Measurements from ENCODE around the gene CNPY1.
"Not testable (repeated sequence)": the region's sequence is repeated elsewhere in the genome, so short reads cannot be mapped to it uniquely, and the experiment has no call there.

CNPY1 gene

DNA sequence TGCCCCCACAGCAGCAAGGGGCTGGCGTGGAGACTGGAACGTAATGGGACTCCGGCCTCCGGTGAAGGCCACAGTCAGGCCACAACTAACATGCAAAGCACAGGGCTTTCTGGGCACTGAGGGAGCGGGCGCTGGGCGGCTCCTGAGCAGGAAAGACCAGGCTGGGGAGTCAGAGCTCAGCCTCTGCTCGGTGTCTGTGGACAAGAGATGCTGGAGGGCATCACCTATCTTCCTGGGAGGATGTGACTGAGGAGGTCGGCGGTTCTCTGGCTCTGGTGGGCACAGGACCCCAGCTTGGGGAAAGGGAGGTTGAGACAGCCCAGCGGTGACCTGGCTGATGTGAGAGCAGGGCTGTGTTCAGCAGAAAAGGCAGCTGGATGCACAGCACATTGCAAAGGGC is 11.7 kb downstream of the CNPY1 start:
- no peak for DNase-seq (ENCODE audit: extremely low read depth in 1 of 2, low read depth in 1 of 2)

DNA sequence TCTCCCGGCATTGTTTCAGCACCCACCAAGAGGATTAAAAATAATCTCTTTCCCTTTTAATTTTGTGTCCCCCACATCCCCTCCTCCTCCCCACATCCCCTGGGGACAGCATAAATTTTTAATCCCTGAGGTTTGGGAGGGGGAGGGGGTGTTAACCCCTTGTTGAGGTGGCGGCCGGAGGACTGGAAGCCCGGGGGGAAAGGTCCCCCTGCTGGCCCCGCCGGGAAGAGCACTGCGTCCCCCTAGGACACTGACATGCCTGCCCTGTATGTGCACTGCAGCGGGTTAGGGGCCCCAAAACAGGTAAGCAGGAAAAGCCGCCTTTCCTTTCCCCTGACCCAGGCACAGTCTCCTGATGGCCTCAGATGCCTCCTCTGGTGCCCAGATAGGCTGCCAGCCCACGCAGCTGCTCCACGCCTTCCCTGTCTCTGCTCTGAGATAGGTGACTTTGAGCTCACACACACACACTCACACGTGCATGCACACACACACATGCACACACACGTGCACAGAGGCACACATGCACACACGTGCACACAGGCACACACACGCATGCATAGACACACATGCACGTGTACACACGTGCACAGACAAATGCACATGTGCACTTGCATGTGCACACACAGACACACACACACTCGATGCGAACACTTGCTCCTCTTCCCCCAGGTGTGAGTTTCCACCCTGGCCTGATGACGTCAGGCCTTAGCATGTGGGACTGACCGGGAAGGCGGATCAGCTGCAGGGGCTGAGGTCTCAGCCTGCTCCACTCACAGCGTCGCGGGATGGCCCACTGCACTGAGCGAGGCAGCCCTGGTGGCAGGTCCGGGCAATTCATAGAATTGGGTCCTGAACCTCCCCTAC is 12.3 kb downstream of the CNPY1 start:
- peak in 1 of 2 donors; percentile 16 for DNase-seq (ENCODE audit: extremely low read depth in 1 of 2, low read depth in 1 of 2)

DNA sequence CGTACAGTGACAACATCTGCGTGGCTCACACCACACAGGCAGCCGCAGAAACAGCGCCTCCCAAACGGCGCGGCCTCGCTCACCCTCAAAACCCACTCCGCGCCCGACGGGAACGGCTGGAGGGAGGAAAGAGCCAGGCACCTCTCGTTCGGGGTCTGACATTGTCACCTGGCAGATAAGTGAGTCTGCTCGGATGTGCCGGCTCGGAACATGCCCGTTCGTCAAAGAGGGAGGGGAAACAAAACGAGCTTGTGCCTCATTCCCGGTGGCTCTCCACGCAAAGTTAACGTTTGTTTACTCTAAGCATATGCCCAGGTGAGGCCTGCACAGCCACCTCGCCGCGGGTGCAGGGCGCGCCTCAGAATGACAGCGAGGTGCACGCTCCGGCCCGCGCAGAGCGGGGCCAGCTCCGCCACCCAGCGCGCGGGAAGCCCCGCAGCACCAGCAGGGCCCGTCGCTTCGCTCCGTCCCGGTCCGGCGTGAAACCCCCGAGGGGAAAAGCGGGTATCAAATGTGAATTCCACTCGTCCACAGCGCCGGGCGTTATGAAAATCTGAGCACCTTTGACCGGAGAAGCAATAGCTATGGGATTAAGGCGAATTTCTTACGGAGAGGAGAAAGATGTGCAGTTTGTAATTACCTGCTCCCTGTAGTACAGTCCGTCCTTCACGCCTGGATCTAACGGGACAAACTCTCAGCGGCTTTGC is 13.1 kb downstream of the CNPY1 start:
- DNase-seq (ENCODE audit: extremely low read depth in 1 of 2, low read depth in 1 of 2), result no peak

DNA sequence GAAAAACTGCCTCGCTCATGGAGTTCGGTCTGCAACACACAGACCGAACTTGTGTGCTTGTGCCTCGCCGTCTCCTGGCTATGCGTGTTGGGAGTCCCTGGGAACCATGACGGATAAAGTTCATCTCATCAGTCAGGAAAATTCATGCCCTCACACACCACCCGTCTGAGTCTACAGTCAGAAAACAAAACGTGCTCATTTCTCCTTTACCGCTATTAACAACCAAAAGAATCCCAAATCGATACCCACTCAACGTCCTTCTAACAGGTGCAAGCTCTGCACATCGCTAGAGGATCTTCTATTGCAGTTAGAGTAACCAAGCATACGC is 13.6 kb downstream of the CNPY1 start:
- no peak for DNase-seq (ENCODE audit: extremely low read depth in 1 of 2, low read depth in 1 of 2)

DNA sequence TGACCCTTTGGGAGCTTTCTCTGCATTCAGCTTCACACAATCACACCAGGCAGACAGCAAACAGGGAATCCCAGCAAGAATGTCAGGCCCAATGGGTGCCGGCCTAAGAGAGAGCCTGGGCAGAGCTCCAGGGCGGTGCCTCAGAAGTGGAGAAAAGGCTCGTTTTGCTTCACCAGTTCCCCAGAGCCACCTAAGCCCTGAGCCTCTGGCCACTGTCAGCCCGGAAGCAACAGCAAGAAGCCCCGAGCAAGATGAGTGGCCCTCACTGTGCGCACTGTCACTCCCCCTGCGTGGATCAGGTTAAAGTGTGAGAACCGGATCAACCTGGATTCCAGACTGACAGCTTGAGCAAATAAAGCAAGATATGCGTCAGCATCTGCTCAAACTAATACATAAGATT is 14.7 kb downstream of the CNPY1 start:
- no peak for DNase-seq (ENCODE audit: extremely low read depth in 1 of 2, low read depth in 1 of 2)

DNA sequence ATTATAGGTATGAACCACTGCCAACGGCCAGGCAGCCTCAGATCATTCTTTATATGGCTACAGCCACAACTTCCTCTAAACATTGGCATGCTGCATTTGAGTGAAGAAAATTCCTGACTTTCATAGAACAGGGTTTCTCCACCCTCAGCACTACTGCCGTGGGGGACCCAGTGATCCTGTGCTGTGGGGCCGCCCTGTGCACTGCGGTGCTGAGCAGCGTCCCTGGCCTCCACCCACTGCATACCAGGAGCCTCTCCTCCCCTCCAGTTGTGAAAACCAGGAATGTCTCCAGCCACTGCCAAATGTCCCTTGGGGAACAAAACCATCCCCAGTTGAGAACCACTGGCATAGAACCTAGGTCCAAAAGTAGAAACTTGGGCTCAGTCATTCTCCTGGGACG is 15.8 kb downstream of the CNPY1 start:
- no peak for DNase-seq (ENCODE audit: extremely low read depth in 1 of 2, low read depth in 1 of 2)

DNA sequence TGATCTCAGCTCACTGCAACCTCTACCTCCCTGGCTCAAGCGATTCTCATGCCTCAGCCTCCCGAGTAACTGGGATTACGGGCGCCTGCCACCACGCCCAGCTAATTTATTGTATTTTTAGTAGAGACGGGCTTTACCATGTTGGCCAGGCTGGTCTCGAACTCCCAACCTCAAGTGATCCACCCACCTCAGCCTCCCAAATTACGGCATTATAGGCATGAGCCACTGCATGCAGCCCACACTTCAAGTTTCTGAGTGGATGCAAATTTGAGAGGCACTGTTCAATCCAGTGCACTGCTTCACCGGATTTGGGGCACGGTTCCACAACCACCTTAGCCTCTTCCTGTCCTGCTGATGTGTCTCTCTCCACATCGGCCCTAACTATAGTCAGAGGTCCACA is 16.5 kb downstream of the CNPY1 start:
- no peak for DNase-seq (ENCODE audit: extremely low read depth in 1 of 2, low read depth in 1 of 2)

DNA sequence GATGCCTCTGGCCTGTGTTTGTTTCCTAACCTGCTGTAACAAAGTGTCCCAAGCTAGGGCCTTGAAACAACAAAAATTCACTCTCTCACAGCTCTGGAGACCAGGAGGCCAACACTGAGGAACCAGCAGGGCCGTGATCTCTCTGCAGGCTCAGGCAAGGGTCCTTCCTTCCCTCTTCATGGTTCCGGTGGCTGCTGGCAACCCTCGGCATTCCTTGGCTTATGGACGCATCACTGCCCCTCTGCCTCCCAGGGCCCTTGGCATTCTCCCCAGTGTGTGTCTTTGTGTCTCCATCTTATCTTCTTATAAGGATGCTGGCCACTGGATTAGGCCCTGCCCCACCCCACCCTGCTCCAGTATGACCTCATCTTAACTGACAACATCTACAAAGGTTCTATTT is 17.0 kb downstream of the CNPY1 start:
- DNase-seq (ENCODE audit: extremely low read depth in 1 of 2, low read depth in 1 of 2), result no peak

DNA sequence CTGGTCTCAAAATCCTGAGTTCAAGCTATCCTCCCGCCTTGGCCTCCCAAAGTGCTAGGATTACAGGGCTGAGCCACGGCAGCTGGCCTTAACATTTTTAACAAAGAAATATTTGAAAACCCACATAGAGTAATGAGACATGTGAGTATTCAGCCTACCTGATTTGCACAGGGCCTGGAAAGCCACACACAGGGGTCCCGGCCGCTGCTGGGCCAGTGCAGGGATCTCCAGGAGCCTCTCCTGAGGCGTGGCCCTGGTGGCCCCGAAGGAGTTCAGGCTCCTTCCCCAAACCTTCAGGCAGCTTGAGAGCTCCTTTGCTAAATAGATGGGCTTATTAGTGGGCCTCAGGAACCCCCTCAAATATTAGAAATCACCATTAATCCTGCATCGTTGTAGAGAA is 18.7 kb downstream of the CNPY1 start:
- no peak for DNase-seq (ENCODE audit: extremely low read depth in 1 of 2, low read depth in 1 of 2)

DNA sequence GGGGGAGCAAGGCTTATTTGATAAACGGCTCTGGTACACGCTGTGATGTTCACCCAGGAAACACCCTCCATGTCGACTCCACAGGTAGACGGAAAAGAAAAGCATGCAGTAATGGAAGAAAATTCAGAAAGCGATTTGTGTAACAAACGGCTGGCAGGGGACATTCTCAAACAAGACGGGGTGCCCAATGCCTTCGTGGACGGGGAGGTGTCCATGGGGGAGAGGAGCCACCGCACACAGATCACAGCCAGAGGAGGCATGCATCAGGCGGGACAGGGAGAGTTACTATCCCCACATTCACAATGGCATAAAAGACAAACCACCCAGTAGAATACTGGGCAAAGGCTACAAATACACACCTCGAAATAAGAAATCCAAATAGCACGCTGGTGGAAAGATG is 20.1 kb downstream of the CNPY1 start:
- no peak for DNase-seq (ENCODE audit: extremely low read depth in 1 of 2, low read depth in 1 of 2)

DNA sequence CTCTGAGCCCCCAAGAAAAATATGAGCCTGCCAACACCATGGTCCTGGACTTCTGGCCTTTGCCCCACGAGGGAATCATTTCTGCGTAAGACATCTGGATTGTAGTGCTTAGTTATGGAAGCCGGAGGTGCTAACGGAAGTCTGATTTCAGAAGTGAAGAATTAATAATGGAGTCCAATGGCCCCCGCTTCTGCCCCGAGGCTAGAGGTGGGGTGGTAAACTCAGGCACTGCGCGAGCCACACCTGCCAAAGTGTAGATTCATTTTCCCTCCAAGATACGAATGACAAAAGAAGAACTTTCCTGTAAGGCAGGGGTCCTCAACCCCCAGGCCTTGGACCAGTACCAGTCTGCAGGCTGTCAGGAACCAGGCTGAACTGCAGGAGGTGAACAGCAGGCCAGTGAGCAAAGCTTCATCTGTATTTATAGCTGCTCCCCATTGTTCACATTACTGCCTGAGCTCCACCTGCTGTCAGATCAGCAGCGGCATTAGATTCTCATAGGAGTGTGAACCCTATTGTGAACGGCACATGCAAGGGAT is 22.3 kb downstream of the CNPY1 start:
- DNase-seq (ENCODE audit: extremely low read depth in 1 of 2, low read depth in 1 of 2), result no peak

DNA sequence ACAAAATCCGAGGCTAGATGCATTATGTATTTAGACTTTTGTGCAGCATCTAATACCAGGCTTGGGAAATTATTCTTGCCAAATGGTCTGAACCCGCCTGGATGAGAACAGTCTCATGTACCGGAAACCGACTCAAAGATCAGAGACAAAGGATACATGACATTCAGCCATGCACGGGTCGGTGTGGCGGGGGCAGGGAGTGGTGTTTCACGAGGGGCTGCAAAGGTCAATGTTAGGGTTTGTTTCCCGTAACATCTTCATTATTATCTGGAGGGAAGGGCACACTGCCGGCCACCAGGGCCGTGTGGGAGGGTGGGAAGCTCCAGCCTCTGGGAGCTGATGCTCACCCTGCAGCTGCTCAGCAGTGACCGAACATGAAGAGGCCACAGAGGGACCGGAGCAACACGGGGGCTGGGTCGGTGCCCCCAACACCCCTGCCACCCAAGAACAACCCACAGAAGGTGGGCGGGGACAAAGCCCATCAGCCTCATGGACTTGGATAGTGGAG is 23.1 kb downstream of the CNPY1 start:
- DNase-seq (ENCODE audit: extremely low read depth in 1 of 2, low read depth in 1 of 2), result no peak

DNA sequence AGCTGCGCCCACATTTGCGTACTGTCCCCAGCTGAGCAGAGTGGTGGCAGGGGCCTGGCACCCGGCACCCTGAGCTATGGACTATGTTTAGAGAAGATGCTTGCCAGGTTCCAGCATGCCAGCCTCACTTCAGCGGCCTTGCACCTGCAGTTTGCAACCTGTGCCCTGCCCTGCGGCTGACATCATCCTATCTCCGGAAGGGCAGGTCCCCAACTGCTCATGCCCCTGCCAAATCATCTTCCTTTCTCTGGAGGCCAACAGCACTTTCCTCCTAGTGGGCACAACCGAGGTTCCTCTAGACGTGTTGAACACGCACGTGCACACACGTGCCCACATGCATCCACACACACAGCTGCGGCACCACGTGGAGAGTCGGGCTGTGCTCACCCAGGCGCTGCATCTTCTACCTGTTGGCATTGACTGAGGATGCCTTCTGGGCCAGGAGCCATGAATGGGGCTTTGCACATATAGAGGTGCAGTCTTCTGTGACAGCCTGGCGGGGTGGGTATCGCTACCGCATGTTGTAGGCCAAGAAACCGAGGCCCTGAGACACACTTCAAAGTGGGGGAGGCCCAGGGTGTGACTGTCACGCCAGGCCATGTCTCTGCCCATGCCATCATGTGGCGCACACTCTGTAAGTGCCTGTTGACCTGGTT is 24.5 kb downstream of the CNPY1 start:
- DNase-seq (ENCODE audit: extremely low read depth in 1 of 2, low read depth in 1 of 2), result no peak

DNA sequence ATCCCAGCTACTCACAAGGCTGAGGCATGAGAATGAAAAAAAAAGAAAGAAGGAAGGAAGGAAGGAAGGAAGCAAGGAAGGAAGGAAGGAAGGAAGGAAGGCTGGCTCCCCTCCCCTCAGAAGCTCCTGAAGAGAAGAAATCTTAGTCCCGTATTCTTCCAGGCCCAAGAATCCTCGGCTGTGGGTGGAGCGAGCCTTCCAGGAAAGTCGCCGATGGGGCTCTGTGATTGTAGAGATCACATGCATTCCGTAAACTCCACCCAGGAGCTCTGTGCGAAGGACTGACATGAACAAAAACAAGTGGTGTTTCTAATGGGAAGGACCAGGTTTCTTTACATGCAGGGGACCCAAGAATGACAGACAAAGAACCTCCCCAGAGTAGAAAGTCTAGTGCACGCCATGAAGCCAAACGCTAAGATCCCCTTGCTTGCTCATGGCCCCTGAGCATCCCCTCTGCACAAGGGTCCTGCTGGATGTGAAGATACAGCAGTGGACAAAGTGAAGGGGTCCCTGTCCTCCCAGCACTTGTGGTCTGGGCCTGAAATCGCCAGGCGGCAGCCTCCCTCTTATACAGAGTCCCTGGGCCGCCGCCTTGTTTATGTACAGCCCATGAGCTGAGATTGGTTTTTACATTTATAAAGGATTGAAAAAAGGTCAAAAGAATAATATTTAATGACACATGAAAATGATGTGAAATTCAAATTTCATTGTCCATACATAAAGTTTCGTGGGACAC is 25.2 kb downstream of the CNPY1 start:
- no peak for DNase-seq (ENCODE audit: extremely low read depth in 1 of 2, low read depth in 1 of 2)

DNA sequence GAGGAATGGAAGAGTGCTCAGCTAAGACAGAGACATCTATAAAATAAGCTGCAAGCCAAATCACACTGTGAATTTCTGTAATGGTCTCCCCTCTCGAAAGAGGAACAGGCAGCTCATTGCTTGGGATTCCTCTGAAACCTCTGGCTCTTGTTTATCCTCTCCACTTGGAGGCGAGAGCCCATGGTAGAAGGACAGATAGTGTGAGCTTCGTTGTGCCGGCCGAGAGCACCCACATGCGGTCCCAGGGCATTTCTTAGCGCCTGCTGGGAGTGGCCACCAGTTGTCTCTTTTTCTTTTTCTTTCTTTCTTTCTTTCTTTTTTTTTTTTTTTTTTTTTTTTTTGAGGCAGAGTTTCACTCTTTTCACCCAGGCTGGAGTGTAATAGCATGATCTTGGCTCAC is 26.2 kb downstream of the CNPY1 start:
- DNase-seq (ENCODE audit: extremely low read depth in 1 of 2, low read depth in 1 of 2), result no peak

DNA sequence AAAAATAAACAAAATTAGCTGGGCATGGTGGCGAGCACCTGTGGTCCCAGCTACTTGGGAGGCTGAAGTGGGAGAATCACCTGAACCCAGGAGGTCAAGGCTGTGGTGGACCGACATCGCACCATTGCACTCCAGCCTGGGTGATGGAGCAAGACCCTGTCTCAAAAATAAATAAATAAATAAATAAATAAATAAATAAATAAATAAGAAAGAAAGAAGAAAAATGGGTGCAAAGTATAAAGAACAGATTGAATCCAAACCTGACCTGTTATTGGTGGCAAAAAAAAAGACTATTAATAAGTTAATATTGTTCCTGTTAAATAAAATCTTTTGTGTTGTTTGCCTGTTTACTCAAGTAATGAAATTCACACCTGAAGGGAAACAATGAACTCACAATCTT is 27.0 kb downstream of the CNPY1 start:
- not testable (repeated sequence) for DNase-seq (ENCODE audit: extremely low read depth in 1 of 2, low read depth in 1 of 2)

DNA sequence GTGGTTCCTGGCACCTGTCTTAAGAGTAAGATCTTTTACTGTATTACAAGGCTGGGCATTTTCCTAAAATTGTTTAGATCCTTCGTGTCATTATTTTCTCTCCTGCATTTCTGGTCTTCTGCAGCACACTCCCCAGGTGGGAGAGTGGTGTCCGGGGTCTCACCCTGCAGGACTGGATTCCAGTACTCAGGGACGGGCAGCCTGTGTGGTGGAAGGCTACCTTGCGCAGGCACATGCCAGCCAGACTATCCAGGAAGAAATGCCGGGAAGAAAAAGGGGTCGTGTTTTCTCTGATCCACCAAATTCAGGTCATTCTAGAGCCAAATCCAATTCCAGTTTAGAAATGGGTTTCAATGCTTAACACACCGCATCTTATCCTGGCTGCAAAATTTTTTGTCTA is 27.7 kb downstream of the CNPY1 start:
- no peak for DNase-seq (ENCODE audit: extremely low read depth in 1 of 2, low read depth in 1 of 2)

DNA sequence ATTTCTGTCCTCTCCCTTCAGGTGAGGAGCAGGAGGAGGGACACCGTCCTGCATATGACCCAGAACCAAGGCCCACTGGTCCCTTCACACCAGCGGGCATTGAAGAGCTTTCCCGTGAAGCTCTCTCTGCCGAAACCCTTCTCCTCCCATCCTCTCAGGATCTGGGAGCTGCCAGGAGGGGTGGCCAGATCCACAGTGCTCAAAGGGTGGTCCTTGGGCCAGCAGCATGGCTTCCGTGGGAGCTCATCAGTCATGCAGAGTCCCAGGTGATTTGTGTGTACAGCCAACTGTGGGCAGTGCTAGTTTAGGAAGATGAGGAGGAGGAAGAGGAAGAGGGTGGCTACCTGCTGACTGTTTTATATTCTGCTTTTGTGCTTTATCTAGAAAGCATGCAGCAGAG is 28.4 kb downstream of the CNPY1 start:
- no peak for DNase-seq (ENCODE audit: extremely low read depth in 1 of 2, low read depth in 1 of 2)

DNA sequence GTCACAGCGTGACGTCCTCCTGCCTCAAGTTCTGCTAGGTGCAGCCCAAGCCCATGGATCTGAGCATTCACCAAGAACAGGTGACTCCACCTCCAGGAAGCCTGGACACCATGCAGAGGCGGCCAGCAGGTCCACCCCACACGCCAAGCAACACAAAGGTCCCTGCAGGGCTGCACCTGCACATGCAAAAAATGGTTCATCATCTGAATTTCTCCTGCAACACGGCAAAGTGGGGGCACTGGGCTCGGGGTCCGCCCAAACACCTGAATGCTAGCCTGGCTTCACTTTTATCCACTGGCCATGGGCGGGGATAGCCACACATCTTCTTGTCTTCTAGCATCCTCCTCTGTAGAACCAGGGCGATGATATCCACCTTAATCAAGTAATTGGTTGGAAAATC is 28.9 kb downstream of the CNPY1 start:
- DNase-seq (ENCODE audit: extremely low read depth in 1 of 2, low read depth in 1 of 2), result no peak

DNA sequence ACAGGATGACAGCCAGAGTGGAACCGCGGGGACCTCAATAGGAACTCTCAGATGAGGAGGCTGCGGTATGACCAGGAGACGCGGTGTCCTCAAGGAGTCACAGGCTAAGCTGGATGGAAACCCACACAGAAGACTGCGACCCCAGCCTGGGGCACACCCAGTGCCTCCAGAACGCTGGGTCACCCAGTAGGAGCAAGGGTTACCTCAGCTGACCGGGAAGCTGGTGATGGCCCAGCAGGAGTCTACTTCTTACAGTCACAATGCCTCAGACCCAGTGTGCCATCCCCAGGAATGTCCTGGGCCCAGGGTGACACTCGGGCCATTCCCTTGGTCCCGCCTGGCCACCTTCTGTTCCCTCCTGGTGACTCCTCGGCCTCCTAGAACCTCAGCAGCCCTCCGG is 29.9 kb downstream of the CNPY1 start:
- no peak for DNase-seq (ENCODE audit: extremely low read depth in 1 of 2, low read depth in 1 of 2)

DNA sequence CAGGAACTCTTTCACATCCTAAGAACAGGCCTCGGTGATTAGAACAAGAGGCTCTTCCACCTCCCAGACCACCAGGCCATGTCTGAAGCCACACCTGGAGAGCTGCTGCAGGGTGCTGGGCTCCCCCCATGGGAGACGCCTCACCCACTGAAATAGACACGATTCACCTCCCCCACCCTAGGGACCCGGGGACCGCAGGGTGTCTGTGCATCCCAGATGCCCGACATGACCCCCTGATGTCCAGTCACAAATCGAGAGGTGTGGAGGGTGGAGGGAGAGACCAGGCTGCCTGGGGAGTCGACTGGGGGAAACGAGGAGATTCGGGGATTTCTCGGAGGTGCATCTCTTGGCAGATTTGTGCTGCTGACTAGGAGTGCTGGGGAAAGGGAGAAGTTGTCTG is 31.0 kb downstream of the CNPY1 start:
- DNase-seq (ENCODE audit: extremely low read depth in 1 of 2, low read depth in 1 of 2), result no peak

Data from stimulated activated CD8-positive, alpha-beta memory T cell treated with anti-CD3 and anti-CD28 coated beads, Interleukin-7, amount 100 ng/mL, for 48 hours (primary cell).